Endothelial cell of umbilical vein (primary cell): ENCODE data around the gene TPH2. TPM values are rescaled to one million over a fixed set of nuclear protein-coding genes. Genes with fewer than 3 reads are reported as not detected.

Source experiments
- BruUV-seq: library from RNA; stranded (reverse); fragments of 400-500 nt; replicated peaks from 2 replicates; lab custom pipeline; 2021; lab: Mats Ljungman, UMichigan
- CTCF ChIA-PET: fragments of 300-600, 350-600 bp; sonication (Branson Sonifier 250); formaldehyde crosslinking; loops from one replicate; lab custom pipeline; 2021; ENCODE audit warnings: antibody characterized with exemption, inconsistent platforms; lab: Charles Lee
- POLR2A ChIA-PET: fragments of 300-600, 350-600 bp; sonication (Branson Sonifier 250); formaldehyde crosslinking; loops from one replicate; lab custom pipeline; 2021; ENCODE audit warnings: antibody characterized with exemption, inconsistent platforms; lab: Charles Lee
- DNase-seq: peaks from one replicate; pipeline ENCODE4 v3.0.0-alpha.2; 2011; ENCODE audit warnings: low read depth, low spot score
- FAIRE-seq: peaks from 2 replicates; lab custom pipeline; 2011; peaks lifted over from hg19 to GRCh38; lab: Jason Lieb, UNC
- H2AFZ ChIP-seq: 2 replicates; pipeline ENCODE4 v1.6.0; 2012; ENCODE audit warnings: low read depth, low read length, control low read depth, inconsistent platforms
- H3K27ac ChIP-seq: 2 replicates; pipeline ENCODE4 v1.5.1; 2011; ENCODE audit warnings: low read depth, mild to moderate bottlenecking, control low read depth, low read length, moderate library complexity; ENCODE audit not compliant: insufficient read depth
- H3K27me3 ChIP-seq, 2 experiments: 2 replicates each; pipeline versions ENCODE4 v1.6.0 to v1.6.1; 2011; ENCODE audit warnings: low read length in 2 of 2, mixed read lengths in 1 of 2; ENCODE audit not compliant: control insufficient read depth in 2 of 2, insufficient read depth in 2 of 2
- H3K36me3 ChIP-seq, 2 experiments: 2 replicates in 1 of 2; 3 replicates in 1 of 2; pipeline ENCODE4 v1.5.1; 2011; ENCODE audit warnings: low read length in 2 of 2, mild to moderate bottlenecking in 1 of 2, moderate library complexity in 1 of 2; ENCODE audit not compliant: control insufficient read depth in 2 of 2, insufficient read depth in 2 of 2; ENCODE audit errors: extremely low read depth in 1 of 2
- H3K4me1 ChIP-seq: 3 replicates; pipeline ENCODE4 v1.5.1; 2011; ENCODE audit warnings: mild to moderate bottlenecking, low read length; ENCODE audit not compliant: control insufficient read depth, insufficient read depth; ENCODE audit errors: extremely low read depth
- H3K4me2 ChIP-seq: 2 replicates; pipeline ENCODE4 v1.6.1; 2011; ENCODE audit warnings: low read length, control low read depth, mixed read lengths; ENCODE audit not compliant: insufficient read depth
- H3K4me3 ChIP-seq, 3 experiments: fragments of 200-600 bp in 1 of 3; sonication (generic), shearing (Covaris generic) in 1 of 3; replicated peaks in 1 of 3; 2 replicates each; pipeline ENCODE4 v1.5.1; 2011 to 2016; ENCODE audit warnings: control low read depth in 3 of 3, low read length in 3 of 3, mild to moderate bottlenecking in 2 of 3, inconsistent platforms in 1 of 3, low read depth in 1 of 3, moderate library complexity in 1 of 3; ENCODE audit not compliant: insufficient read depth in 1 of 3
- H3K79me2 ChIP-seq: 2 replicates; pipeline ENCODE4 v1.6.0; 2012; ENCODE audit warnings: low read length, inconsistent platforms; ENCODE audit not compliant: control insufficient read depth, insufficient read depth
- H3K9ac ChIP-seq: replicated peaks from 2 replicates; pipeline ENCODE3; 2011; ENCODE audit warnings: low read length, control low read depth; ENCODE audit not compliant: insufficient read depth; ENCODE audit errors: extremely low read depth
- H3K9me1 ChIP-seq: replicated peaks from 3 replicates; pipeline ENCODE4 v1.6.0; 2011; ENCODE audit warnings: mild to moderate bottlenecking, low read length; ENCODE audit not compliant: control insufficient read depth, insufficient read depth; ENCODE audit errors: extremely low read depth
- H3K9me3 ChIP-seq: replicated peaks from 2 replicates; pipeline ENCODE4 v1.5.1; 2012; ENCODE audit warnings: low read length, inconsistent platforms; ENCODE audit not compliant: control insufficient read depth, insufficient read depth
- H4K20me1 ChIP-seq: replicated peaks from 2 replicates; pipeline ENCODE3; 2011; ENCODE audit warnings: mild to moderate bottlenecking, low read length; ENCODE audit not compliant: control insufficient read depth, insufficient read depth; ENCODE audit errors: extremely low read depth
- CTCF ChIP-seq, 2 donors: IDR thresholded peaks; 1 replicate in 1 of 2; 2 replicates in 1 of 2; pipeline ENCODE4 v1.5.1; 2011; ENCODE audit warnings: low read length in 2 of 2, mild to moderate bottlenecking in 2 of 2, moderate library complexity in 2 of 2, control low read depth in 1 of 2, inconsistent platforms in 1 of 2, low read depth in 1 of 2; ENCODE audit not compliant: insufficient read depth in 1 of 2; ENCODE audit errors: extremely low read depth in 1 of 2
- EZH2 ChIP-seq: IDR thresholded peaks from 2 replicates; pipeline ENCODE4 v1.6.1; 2012; ENCODE audit warnings: borderline replicate concordance, low read depth, mild to moderate bottlenecking, moderate library complexity, low read length, inconsistent platforms; ENCODE audit not compliant: severe bottlenecking
- FOS ChIP-seq: IDR thresholded peaks from 2 replicates; pipeline ENCODE4 v1.6.1; 2011; ENCODE audit warnings: mild to moderate bottlenecking, low read length, moderate library complexity, borderline replicate concordance; ENCODE audit not compliant: insufficient read depth
- GATA2 ChIP-seq: IDR thresholded peaks from 2 replicates; pipeline ENCODE4 v1.7.0; 2011; ENCODE audit warnings: low read depth, mild to moderate bottlenecking, moderate library complexity, mixed read lengths, low read length; ENCODE audit not compliant: insufficient read length, insufficient read depth
- JUN ChIP-seq: IDR thresholded peaks from 2 replicates; pipeline ENCODE4 v1.6.1; 2011; ENCODE audit warnings: borderline replicate concordance, low read depth; ENCODE audit not compliant: insufficient read length, insufficient read depth
- MAX ChIP-seq: IDR thresholded peaks from 2 replicates; pipeline ENCODE4 v1.6.1; 2011; ENCODE audit not compliant: insufficient read depth, insufficient read length
- MYC ChIP-seq: IDR thresholded peaks from one replicate; pipeline ENCODE4 v1.6.1; 2011; ENCODE audit warnings: mild to moderate bottlenecking, low read depth, low read length
- POLR2A ChIP-seq: IDR thresholded peaks from 2 replicates; pipeline ENCODE4 v1.6.1; 2012; ENCODE audit warnings: low read depth, mild to moderate bottlenecking, control low read depth, low read length
- POLR2AphosphoS5 ChIP-seq: IDR thresholded peaks from 2 replicates; pipeline ENCODE4 v1.6.1; 2012; ENCODE audit warnings: low read depth, mild to moderate bottlenecking, control low read depth, low read length, moderate library complexity; ENCODE audit not compliant: insufficient read depth
- dilution Hi-C: fragments of 300-500 bp; cut with MboI; formaldehyde crosslinking; loops from one replicate; pipeline ENCODE4 v1.15.0; 2019; ENCODE audit warnings: low sequenced_read_pairs; ENCODE audit not compliant: extremely low pct_ligation_motif_present
- intact Hi-C: fragments of 100-400 bp; cut with micrococcal nuclease; formaldehyde crosslinking; loops from one replicate; pipeline ENCODE4 v1.10.0; 2022
- polyA plus RNA-seq, 4 experiments: library from polyadenylated mRNA; depleted of rRNA in 3 of 4; stranded (reverse) in 3 of 4; unstranded in 1 of 4; fragments of >200 nt; gene quantifications; 2 replicates each; pipeline versions ENCODE4 v1.2.1 to v1.2.3, GENCODE V29; 2011 to 2012; ENCODE audit warnings: missing spikeins in 1 of 4
- total RNA-seq: library from RNA; stranded (reverse); gene quantifications from 2 replicates; pipeline ENCODE4 v1.2.3, GENCODE V29; 2021

TPH2 gene
- total and polyA plus RNA-seq, 2 donors (not counting 3 experiments of a cell fraction or from before 2014, with no cell fraction given), result not detected

DNA sequence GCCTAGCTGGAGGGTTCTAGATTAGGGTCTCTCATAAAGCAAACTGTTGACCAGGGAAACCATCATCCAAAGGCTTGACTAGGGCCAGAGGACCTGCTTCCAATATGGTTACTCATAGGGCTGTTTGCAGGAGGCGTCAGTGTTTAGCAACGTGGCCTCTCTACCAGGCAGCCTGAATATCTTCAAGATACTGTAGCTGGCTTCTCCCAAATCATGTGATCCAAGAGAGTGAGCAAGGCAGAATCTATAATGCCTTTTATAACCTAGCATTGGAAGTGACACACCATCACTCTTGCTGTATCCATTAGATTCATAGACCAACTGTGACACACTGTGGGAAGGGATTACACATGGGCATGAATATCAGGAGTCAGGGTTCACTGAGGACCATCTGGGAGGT, 17.3 kb downstream of the TPH2 start:
- DNase-seq, result no peak
- intact Hi-C loops (no loop called here), dilution Hi-C loops (no loop called here)
- Histone ChIP-seq H3K36me3 (no peaks in the 10 kb centered on the region), H4K20me1 (no peaks in the 10 kb centered on the region), H3K27me3 (no peaks in the 10 kb centered on the region), H3K9me3 (no peaks in the 10 kb centered on the region), H2AFZ (no peak overlapping the region), H3K4me3 (no peak overlapping the region), H3K9me1 (no peaks in the 10 kb centered on the region), H3K9ac (no peak overlapping the region), H3K27ac (no peak overlapping the region), H3K4me1 (no peaks in the 10 kb centered on the region), H3K4me2 (no peak overlapping the region), H3K79me2 (no peaks in the 10 kb centered on the region)
- TF ChIP-seq POLR2A (no peak), MYC (no peak), CTCF (IDR thresholded peaks at IDR 0.05; ENCODE audit: extremely low read depth in 1 of 2, insufficient read depth in 1 of 2, low read depth in 1 of 2, low read length in 2 of 2) (no peak), MAX (no peak), POLR2AphosphoS5 (no peak), JUN (no peak), EZH2 (no peak), FOS (no peak), GATA2 (no peak)
- POLR2A ChIA-PET, result no interaction called here
- BruUV-seq, result no TSS peak
- FAIRE-seq, result no peak
- CTCF ChIA-PET, result no interaction called here
